OCI-LY7 (cell line): ENCODE data around the gene SPTSSA. TPM values are rescaled to one million over a fixed set of nuclear protein-coding genes. Genes with fewer than 3 reads are reported as not detected.

Experiments used
- BruUV-seq: library from RNA; stranded (reverse); fragments of 400-500 nt; replicated peaks from 2 replicates; lab custom pipeline; 2021; lab: Mats Ljungman, UMichigan
- CTCF ChIA-PET: fragments of 300-600 bp; sonication (Branson Sonifier 250); formaldehyde crosslinking; loops from one replicate; lab custom pipeline; 2022; ENCODE audit warnings: antibody characterized with exemption; ENCODE audit not compliant: unreplicated experiment; lab: Charles Lee
- POLR2A ChIA-PET: fragments of 300-600 bp; sonication (Branson Sonifier 250); formaldehyde crosslinking; loops from one replicate; lab custom pipeline; 2022; ENCODE audit warnings: antibody characterized with exemption; lab: Charles Lee
- DNase-seq: peaks from one replicate; pipeline ENCODE4 v3.0.0-alpha.2; 2015; ENCODE audit warnings: low spot score
- H2AFZ ChIP-seq: fragments of 200-600 bp; sonication (generic), shearing (Covaris generic); 2 replicates; pipeline ENCODE4 v1.6.1; 2014; ENCODE audit warnings: mild to moderate bottlenecking, antibody characterized with exemption, low read length, moderate library complexity
- H3K27ac ChIP-seq: fragments of 200-600 bp; sonication (generic); 2 replicates; pipeline ENCODE4 v1.5.1; 2014; ENCODE audit warnings: mixed run types, low read depth, mild to moderate bottlenecking, moderate library complexity, low read length, inconsistent platforms; ENCODE audit not compliant: poor library complexity, severe bottlenecking
- H3K36me3 ChIP-seq: fragments of 200-600 bp; sonication (generic); 2 replicates; pipeline ENCODE4 v1.6.1; 2014; ENCODE audit warnings: mild to moderate bottlenecking, antibody characterized with exemption, low read length, moderate library complexity, mixed read lengths; ENCODE audit not compliant: insufficient read depth
- H3K4me1 ChIP-seq: fragments of 200-600 bp; sonication (generic); 2 replicates; pipeline ENCODE4 v1.5.1; 2014; ENCODE audit warnings: mild to moderate bottlenecking, low read length; ENCODE audit not compliant: insufficient read depth, poor library complexity, severe bottlenecking
- H3K4me2 ChIP-seq: fragments of 200-600 bp; sonication (generic); 2 replicates; pipeline ENCODE4 v1.6.1; 2014; ENCODE audit warnings: mild to moderate bottlenecking, low read length
- H3K4me3 ChIP-seq: fragments of 200-600 bp; sonication (generic); 2 replicates; pipeline ENCODE4 v1.5.1; 2014; ENCODE audit warnings: mild to moderate bottlenecking, low read depth, low read length; ENCODE audit not compliant: poor library complexity, severe bottlenecking
- H3K79me2 ChIP-seq: fragments of 200-600 bp; sonication (generic); 2 replicates; pipeline ENCODE4 v1.6.1; 2016; ENCODE audit warnings: low read depth, mild to moderate bottlenecking, low read length, moderate library complexity, mixed read lengths; ENCODE audit not compliant: insufficient read depth
- H3K9me2 ChIP-seq: fragments of 200-600 bp; sonication (generic); 2 replicates; pipeline ENCODE4 v1.6.1; 2016; ENCODE audit warnings: mild to moderate bottlenecking, low read length, mixed read lengths; ENCODE audit not compliant: insufficient read depth
- H3K9me3 ChIP-seq: fragments of 200-600 bp; sonication (generic); 2 replicates; pipeline ENCODE4 v1.6.1; 2014; ENCODE audit warnings: mild to moderate bottlenecking, mixed run types, low read length, mixed read lengths
- H4K20me1 ChIP-seq: fragments of 200-600 bp; sonication (generic); 2 replicates; pipeline ENCODE4 v1.6.1; 2014; ENCODE audit warnings: mild to moderate bottlenecking, antibody characterized with exemption, low read length, moderate library complexity, mixed read lengths; ENCODE audit not compliant: insufficient read depth
- EZH2phosphoT487 ChIP-seq: fragments of 200-600 bp; sonication (generic); IDR thresholded peaks from 2 replicates; pipeline ENCODE4 v1.6.1; 2018; ENCODE audit warnings: low read depth, borderline replicate concordance, mild to moderate bottlenecking, mixed run types, antibody characterized with exemption, low read length, moderate library complexity, mixed read lengths
- intact Hi-C: fragments of 100-400 bp; cut with micrococcal nuclease; formaldehyde crosslinking; loops from one replicate; pipeline ENCODE4 v1.10.0; 2022; ENCODE audit not compliant: unreplicated experiment
- total RNA-seq, 2 experiments: library from RNA; depleted of rRNA in 1 of 2; stranded (reverse); fragments of >200 nt in 1 of 2; shearing (Covaris generic) in 1 of 2; gene quantifications; 2 replicates each; pipeline ENCODE4 v1.2.3, GENCODE V29; 2014 to 2022
- TF ChIP-seq, protein P1 (sequence below): fragments of 200-600 bp; sonication (generic); conservative IDR thresholded peaks from 2 replicates; pipeline ENCODE4 v1.5.1; 2014; ENCODE audit warnings: mild to moderate bottlenecking, antibody characterized with exemption, low read length, moderate library complexity, mixed read lengths

The SPTSSA gene
- total RNA-seq, 2 experiments from 2014 or later = 8.7 to 19.0 TPM

DNA sequence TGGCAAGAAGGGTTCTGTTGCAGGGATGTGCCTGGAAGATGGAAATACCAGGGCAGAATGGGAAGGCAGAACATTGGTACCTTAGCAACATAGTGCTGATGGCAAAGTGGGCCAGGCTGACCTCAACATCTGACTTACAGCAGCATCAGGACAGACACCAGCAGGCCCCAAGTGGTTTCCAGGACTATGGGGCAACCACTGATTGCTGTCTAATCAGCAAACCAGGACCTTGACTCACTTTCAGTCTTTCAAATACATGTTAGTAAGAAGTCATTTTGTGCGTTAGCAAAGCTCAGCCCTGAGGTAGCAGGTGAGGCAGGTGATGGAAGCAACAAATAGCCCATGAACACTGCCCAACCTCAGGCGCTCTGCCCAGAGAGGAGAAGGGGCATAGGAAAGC is 4.7 kb upstream of the SPTSSA start:
- BruUV-seq = no TSS peak
- CTCF ChIA-PET = interaction anchor here (0.6 kb wide), 1 partner anchor 73 kb away, joined by 5 read pairs; no protein-coding TSS in a partner anchor
- H3K79me2 ChIP-seq = no peaks in the 10 kb centered on the region

DNA sequence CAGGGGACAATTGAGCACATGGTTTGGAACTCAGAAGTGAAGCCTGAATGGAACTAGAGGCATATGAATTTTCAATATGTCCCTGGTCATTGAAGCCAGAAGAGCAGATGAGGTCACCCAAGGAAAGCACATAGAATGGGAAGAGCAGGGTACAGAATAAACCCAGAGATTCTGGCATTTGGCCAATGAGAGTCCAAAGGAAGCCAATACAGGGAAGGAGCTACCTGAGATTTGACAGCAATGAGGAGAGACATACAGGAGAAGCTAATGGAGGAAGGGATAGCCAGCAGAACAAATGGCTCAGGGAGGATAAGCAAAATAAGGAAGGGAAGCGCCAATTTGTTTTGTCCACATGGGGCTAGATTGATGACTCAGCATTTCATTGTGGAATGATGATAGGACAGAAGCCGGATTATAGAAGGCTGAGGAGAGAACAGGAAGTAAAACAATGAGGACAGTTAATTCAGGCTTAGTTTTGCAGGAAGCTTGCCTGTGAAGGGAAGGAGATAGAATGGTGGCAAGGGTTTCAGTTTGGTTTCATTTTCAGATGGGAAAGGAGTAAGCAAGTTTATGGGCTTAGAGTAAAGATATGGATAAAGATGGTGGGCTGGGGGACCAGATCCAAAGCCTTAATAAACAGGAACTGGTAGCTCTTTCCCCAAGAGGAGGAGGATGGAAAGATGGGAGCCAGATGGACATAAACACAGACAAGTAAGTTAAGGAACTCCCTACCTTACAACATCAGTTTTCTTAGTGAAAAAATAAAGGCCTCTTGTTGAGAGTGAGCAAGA is 3.2 kb upstream of the SPTSSA start:
- H4K20me1 ChIP-seq = peaks cover 12% of the 10 kb centered on the region; the same call in 1 of the 2 replicates
- POLR2A ChIA-PET = interaction anchor here (0.8 to 1.8 kb wide), 3 partner anchors 9 to 30 kb away, joined by 4 to 8 read pairs (median 4); no protein-coding TSS in a partner anchor
- BruUV-seq = no TSS peak
- TF ChIP-seq, protein P1, sequence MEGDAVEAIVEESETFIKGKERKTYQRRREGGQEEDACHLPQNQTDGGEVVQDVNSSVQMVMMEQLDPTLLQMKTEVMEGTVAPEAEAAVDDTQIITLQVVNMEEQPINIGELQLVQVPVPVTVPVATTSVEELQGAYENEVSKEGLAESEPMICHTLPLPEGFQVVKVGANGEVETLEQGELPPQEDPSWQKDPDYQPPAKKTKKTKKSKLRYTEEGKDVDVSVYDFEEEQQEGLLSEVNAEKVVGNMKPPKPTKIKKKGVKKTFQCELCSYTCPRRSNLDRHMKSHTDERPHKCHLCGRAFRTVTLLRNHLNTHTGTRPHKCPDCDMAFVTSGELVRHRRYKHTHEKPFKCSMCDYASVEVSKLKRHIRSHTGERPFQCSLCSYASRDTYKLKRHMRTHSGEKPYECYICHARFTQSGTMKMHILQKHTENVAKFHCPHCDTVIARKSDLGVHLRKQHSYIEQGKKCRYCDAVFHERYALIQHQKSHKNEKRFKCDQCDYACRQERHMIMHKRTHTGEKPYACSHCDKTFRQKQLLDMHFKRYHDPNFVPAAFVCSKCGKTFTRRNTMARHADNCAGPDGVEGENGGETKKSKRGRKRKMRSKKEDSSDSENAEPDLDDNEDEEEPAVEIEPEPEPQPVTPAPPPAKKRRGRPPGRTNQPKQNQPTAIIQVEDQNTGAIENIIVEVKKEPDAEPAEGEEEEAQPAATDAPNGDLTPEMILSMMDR = no peak
- TF ChIP-seq EZH2phosphoT487 = no peak
- peaks cover 13% of the 10 kb centered on the region for H3K79me2 ChIP-seq
- H3K9me2 ChIP-seq = no peaks in the 10 kb centered on the region
- no peak for DNase-seq
- peak overlapping the region; percentile 17; the same call in 1 of the 2 replicates for H3K4me2 ChIP-seq
- no peak overlapping the region for H3K4me3 ChIP-seq
- H2AFZ ChIP-seq = peak overlapping the region; percentile 40; the same call in 1 of the 2 replicates
- intact Hi-C loops = no loop called here
- CTCF ChIA-PET = no interaction called here
- H3K4me1 ChIP-seq = peaks cover 19% of the 10 kb centered on the region
- no peaks in the 10 kb centered on the region for H3K36me3 ChIP-seq
- H3K9me3 ChIP-seq = no peaks in the 10 kb centered on the region
- H3K27ac ChIP-seq = no peak overlapping the region

More for the DNA sequence above, 4.7 kb upstream of the SPTSSA start:
- Histone ChIP-seq H3K27ac (no peak overlapping the region), H2AFZ (no peak overlapping the region), H3K9me3 (no peaks in the 10 kb centered on the region), H4K20me1 (no peaks in the 10 kb centered on the region), H3K4me1 (peaks cover 11% of the 10 kb centered on the region), H3K4me2 (no peak overlapping the region), H3K36me3 (no peaks in the 10 kb centered on the region), H3K9me2 (no peaks in the 10 kb centered on the region), H3K4me3 (no peak overlapping the region)
- POLR2A ChIA-PET = interaction anchor here (0.6 kb wide), 2 partner anchors 37 to 60 kb away, joined by 3 read pairs; no protein-coding TSS in a partner anchor
- intact Hi-C loops = no loop called here
- TF ChIP-seq EZH2phosphoT487 = no peak
- TF ChIP-seq, protein P1 = no peak
- no peak for DNase-seq

DNA sequence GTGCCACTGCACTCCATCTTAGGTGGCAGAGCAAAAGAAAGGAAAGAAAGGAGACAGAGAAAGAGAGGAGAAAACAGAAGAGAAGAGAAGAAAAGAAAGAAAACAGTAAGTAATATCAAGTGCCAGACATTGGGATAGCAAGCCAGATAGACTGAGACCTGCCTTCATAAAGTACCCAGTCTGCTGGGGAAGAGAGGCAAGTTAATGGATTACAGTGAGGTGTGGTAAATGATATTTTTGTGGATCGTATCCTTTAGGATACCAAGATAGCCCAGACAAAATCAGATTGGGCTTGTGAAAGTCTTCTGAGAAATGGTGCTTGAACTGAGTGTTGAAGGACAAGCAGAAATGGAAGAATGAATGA is 1.5 kb upstream of the SPTSSA start:
- Histone ChIP-seq H3K4me1 (peaks cover 25% of the 10 kb centered on the region), H3K36me3 (no peaks in the 10 kb centered on the region), H3K27ac (no peak overlapping the region), H2AFZ (no peak overlapping the region), H3K9me2 (no peaks in the 10 kb centered on the region), H3K4me3 (no peak overlapping the region), H3K79me2 (peaks cover 27% of the 10 kb centered on the region), H4K20me1 (peaks cover 18% of the 10 kb centered on the region), H3K9me3 (no peaks in the 10 kb centered on the region), H3K4me2 (no peak overlapping the region)
- no peak for DNase-seq
- TF ChIP-seq, protein P1 = no peak
- no peak for TF ChIP-seq EZH2phosphoT487
- BruUV-seq = no TSS peak
- intact Hi-C loops = loop anchor here (5.0 kb wide), 1 partner anchor 74 kb away; the partner anchor contains the start of gene EAPP
- ChIA-PET CTCF (no interaction called here), POLR2A (interaction anchor here (1.8 kb wide), 2 partner anchors 11 kb away, joined by 4 read pairs; no protein-coding TSS in a partner anchor)
